ENCODE results near the gene POLDIP3.

GRCh38 chr22:42635531-42635930, 20.8 kb upstream of the POLDIP3 start:
- TF ChIP-seq CTCF (IDR thresholded peaks at IDR 0.05) (no peak), ZFX (IDR thresholded peaks at IDR 0.05; ENCODE audit: borderline replicate concordance) (no peak)
